ENCODE results near the gene ABCB1. TPM values are rescaled to one million over a fixed set of nuclear protein-coding genes. Genes with fewer than 3 reads are reported as not detected.

Gene ABCB1
- total and polyA plus RNA-seq, 2 of the 13 experiments (the other 11 are each of a cell fraction or from before 2014, with no cell fraction given) = 42.8 to 52.6 TPM

DNA sequence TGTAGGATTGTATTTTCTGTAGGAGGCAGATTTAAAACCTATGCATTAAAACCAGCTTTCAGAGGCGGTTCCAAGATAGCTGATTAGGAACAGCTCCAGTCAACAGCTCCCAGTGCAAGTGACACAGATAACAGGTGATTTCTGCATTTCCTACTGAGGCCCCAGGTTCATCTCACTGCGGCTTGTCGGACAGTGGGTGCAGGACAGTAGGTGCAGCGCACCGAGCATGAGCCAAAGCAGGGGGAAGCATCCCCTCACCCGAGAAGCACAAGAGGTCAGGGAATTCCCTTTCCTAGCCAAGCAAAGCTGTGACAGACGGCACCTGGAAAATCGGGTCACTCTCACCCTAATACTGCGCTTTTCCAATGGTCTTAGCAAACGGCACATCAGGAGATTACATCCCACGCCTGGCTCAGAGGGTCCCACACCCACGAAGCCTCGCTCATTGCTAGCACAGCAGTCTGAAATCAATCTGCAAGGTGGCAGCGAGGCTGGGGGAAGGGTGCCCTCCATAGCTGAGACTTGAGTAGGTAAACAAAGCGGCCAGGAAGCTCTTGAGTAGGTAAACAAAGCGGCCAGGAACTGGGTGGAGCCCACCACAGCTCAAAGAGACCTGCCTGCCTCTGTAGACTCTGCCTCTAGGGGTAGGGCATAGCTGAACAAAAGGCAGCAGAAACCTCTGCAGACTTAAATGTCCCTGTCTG, 135.7 kb downstream of the ABCB1 start (continued):
- TF ChIP-seq GATAD2A (CRISPR knock-in tag; IDR thresholded peaks at IDR 0.05) (peak; percentile 96), ZNF790 (CRISPR knock-in tag; IDR thresholded peaks at IDR 0.05; ENCODE audit: borderline replicate concordance) (peak; percentile 65; the same call in 1 of the 2 replicates), ZSCAN31 (CRISPR knock-in tag; IDR thresholded peaks at IDR 0.05; ENCODE audit: low read depth) (peak; percentile 89; the same call in 1 of the 2 replicates), HIVEP1 (CRISPR knock-in tag; IDR thresholded peaks at IDR 0.05) (peak; percentile 73; the same call in 1 of the 2 replicates), ZNF451 (CRISPR knock-in tag; IDR thresholded peaks at IDR 0.05) (peak; percentile 86; the same call in 1 of the 2 replicates), KLF16 (CRISPR knock-in tag; IDR thresholded peaks at IDR 0.05) (peak in 1 of 2 experiments; percentile 59; a peak in 2 of 4 replicates), JUN (CRISPR knock-in tag; IDR thresholded peaks at IDR 0.05) (0 out of 2 replicates have a peak, but pooled peaks have one; percentile 36), SOX5 (CRISPR knock-in tag; IDR thresholded peaks at IDR 0.05; ENCODE audit: borderline replicate concordance) (peak; percentile 76; the same call in 1 of the 2 replicates)
- TF ChIP-seq, protein P1, sequence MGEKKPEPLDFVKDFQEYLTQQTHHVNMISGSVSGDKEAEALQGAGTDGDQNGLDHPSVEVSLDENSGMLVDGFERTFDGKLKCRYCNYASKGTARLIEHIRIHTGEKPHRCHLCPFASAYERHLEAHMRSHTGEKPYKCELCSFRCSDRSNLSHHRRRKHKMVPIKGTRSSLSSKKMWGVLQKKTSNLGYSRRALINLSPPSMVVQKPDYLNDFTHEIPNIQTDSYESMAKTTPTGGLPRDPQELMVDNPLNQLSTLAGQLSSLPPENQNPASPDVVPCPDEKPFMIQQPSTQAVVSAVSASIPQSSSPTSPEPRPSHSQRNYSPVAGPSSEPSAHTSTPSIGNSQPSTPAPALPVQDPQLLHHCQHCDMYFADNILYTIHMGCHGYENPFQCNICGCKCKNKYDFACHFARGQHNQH (CRISPR knock-in tag; IDR thresholded peaks at IDR 0.05) = peak; percentile 71; the same call in 1 of the 2 replicates
- TF ChIP-seq, protein P2, sequence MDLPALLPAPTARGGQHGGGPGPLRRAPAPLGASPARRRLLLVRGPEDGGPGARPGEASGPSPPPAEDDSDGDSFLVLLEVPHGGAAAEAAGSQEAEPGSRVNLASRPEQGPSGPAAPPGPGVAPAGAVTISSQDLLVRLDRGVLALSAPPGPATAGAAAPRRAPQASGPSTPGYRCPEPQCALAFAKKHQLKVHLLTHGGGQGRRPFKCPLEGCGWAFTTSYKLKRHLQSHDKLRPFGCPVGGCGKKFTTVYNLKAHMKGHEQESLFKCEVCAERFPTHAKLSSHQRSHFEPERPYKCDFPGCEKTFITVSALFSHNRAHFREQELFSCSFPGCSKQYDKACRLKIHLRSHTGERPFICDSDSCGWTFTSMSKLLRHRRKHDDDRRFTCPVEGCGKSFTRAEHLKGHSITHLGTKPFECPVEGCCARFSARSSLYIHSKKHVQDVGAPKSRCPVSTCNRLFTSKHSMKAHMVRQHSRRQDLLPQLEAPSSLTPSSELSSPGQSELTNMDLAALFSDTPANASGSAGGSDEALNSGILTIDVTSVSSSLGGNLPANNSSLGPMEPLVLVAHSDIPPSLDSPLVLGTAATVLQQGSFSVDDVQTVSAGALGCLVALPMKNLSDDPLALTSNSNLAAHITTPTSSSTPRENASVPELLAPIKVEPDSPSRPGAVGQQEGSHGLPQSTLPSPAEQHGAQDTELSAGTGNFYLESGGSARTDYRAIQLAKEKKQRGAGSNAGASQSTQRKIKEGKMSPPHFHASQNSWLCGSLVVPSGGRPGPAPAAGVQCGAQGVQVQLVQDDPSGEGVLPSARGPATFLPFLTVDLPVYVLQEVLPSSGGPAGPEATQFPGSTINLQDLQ (CRISPR knock-in tag; IDR thresholded peaks at IDR 0.05) = 0 out of 2 replicates have a peak, but pooled peaks have one; percentile 13
- TF ChIP-seq, protein P3, sequence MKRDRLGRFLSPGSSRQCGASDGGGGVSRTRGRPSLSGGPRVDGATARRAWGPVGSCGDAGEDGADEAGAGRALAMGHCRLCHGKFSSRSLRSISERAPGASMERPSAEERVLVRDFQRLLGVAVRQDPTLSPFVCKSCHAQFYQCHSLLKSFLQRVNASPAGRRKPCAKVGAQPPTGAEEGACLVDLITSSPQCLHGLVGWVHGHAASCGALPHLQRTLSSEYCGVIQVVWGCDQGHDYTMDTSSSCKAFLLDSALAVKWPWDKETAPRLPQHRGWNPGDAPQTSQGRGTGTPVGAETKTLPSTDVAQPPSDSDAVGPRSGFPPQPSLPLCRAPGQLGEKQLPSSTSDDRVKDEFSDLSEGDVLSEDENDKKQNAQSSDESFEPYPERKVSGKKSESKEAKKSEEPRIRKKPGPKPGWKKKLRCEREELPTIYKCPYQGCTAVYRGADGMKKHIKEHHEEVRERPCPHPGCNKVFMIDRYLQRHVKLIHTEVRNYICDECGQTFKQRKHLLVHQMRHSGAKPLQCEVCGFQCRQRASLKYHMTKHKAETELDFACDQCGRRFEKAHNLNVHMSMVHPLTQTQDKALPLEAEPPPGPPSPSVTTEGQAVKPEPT (CRISPR knock-in tag; IDR thresholded peaks at IDR 0.05; ENCODE audit: low read depth) = peak; percentile 88
- TF ChIP-seq, protein P4, sequence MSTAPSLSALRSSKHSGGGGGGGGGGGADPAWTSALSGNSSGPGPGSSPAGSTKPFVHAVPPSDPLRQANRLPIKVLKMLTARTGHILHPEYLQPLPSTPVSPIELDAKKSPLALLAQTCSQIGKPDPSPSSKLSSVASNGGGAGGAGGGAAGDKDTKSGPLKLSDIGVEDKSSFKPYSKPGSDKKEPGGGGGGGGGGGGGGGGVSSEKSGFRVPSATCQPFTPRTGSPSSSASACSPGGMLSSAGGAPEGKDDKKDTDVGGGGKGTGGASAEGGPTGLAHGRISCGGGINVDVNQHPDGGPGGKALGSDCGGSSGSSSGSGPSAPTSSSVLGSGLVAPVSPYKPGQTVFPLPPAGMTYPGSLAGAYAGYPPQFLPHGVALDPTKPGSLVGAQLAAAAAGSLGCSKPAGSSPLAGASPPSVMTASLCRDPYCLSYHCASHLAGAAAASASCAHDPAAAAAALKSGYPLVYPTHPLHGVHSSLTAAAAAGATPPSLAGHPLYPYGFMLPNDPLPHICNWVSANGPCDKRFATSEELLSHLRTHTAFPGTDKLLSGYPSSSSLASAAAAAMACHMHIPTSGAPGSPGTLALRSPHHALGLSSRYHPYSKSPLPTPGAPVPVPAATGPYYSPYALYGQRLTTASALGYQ (CRISPR knock-in tag; IDR thresholded peaks at IDR 0.05) = peak; percentile 81; the same call in 1 of the 2 replicates
- TF ChIP-seq, protein P5, sequence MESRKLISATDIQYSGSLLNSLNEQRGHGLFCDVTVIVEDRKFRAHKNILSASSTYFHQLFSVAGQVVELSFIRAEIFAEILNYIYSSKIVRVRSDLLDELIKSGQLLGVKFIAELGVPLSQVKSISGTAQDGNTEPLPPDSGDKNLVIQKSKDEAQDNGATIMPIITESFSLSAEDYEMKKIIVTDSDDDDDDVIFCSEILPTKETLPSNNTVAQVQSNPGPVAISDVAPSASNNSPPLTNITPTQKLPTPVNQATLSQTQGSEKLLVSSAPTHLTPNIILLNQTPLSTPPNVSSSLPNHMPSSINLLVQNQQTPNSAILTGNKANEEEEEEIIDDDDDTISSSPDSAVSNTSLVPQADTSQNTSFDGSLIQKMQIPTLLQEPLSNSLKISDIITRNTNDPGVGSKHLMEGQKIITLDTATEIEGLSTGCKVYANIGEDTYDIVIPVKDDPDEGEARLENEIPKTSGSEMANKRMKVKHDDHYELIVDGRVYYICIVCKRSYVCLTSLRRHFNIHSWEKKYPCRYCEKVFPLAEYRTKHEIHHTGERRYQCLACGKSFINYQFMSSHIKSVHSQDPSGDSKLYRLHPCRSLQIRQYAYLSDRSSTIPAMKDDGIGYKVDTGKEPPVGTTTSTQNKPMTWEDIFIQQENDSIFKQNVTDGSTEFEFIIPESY (CRISPR knock-in tag; IDR thresholded peaks at IDR 0.05) = 0 out of 2 replicates have a peak, but pooled peaks have one; percentile 6
- TF ChIP-seq, protein P6, sequence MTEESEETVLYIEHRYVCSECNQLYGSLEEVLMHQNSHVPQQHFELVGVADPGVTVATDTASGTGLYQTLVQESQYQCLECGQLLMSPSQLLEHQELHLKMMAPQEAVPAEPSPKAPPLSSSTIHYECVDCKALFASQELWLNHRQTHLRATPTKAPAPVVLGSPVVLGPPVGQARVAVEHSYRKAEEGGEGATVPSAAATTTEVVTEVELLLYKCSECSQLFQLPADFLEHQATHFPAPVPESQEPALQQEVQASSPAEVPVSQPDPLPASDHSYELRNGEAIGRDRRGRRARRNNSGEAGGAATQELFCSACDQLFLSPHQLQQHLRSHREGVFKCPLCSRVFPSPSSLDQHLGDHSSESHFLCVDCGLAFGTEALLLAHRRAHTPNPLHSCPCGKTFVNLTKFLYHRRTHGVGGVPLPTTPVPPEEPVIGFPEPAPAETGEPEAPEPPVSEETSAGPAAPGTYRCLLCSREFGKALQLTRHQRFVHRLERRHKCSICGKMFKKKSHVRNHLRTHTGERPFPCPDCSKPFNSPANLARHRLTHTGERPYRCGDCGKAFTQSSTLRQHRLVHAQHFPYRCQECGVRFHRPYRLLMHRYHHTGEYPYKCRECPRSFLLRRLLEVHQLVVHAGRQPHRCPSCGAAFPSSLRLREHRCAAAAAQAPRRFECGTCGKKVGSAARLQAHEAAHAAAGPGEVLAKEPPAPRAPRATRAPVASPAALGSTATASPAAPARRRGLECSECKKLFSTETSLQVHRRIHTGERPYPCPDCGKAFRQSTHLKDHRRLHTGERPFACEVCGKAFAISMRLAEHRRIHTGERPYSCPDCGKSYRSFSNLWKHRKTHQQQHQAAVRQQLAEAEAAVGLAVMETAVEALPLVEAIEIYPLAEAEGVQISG (CRISPR knock-in tag; IDR thresholded peaks at IDR 0.05) = peak; percentile 49; the same call in 1 of the 2 replicates
